Hepatocyte (in vitro differentiated cells): ENCODE measurements around the gene ECHS1. TPM values are rescaled to one million over a fixed set of nuclear protein-coding genes. Genes with fewer than 3 reads are reported as not detected.

ENCODE experiments used
- DNase-seq: peaks from one replicate; pipeline ENCODE4 v3.0.0-alpha.2; 2016; ENCODE audit warnings: low spot score
- H2AFZ ChIP-seq: fragments of 200-600 bp; sonication (generic); 2 replicates; pipeline ENCODE4 v1.6.0; 2016; ENCODE audit warnings: antibody characterized with exemption, mild to moderate bottlenecking
- H3K27ac ChIP-seq: fragments of 200-600 bp; sonication (generic); 2 replicates; pipeline ENCODE4 v1.5.1; 2016; ENCODE audit warnings: mild to moderate bottlenecking
- H3K27me3 ChIP-seq: fragments of 200-600 bp; sonication (generic); 2 replicates; pipeline ENCODE4 v1.6.1; 2016
- H3K36me3 ChIP-seq: fragments of 200-600 bp; sonication (generic); replicated peaks from 2 replicates; pipeline ENCODE4 v1.5.1; 2016; ENCODE audit warnings: low read depth; ENCODE audit not compliant: insufficient read depth
- H3K4me1 ChIP-seq: fragments of 200-600 bp; sonication (generic); 2 replicates; pipeline ENCODE4 v1.5.1; 2016; ENCODE audit warnings: mild to moderate bottlenecking, moderate library complexity; ENCODE audit not compliant: insufficient read depth
- H3K4me2 ChIP-seq: fragments of 200-600 bp; sonication (generic); 2 replicates; pipeline ENCODE4 v1.6.0; 2016
- H3K4me3 ChIP-seq: fragments of 200-600 bp; sonication (generic); 2 replicates; pipeline ENCODE4 v1.5.1; 2016; ENCODE audit warnings: mild to moderate bottlenecking
- H3K79me2 ChIP-seq: fragments of 200-600 bp; sonication (generic); 2 replicates; pipeline ENCODE4 v1.6.0; 2017; ENCODE audit warnings: mild to moderate bottlenecking
- H3K9me2 ChIP-seq: fragments of 200-600 bp; sonication (generic); replicated peaks from 2 replicates; pipeline ENCODE4 v1.6.0; 2017; ENCODE audit warnings: mild to moderate bottlenecking; ENCODE audit not compliant: insufficient read depth
- H3K9me3 ChIP-seq: fragments of 200-600 bp; sonication (generic); 2 replicates; pipeline ENCODE4 v1.5.1; 2016; ENCODE audit warnings: low read depth, mild to moderate bottlenecking
- H4K20me1 ChIP-seq: fragments of 200-600 bp; sonication (generic); 2 replicates; pipeline ENCODE4 v1.6.0; 2016; ENCODE audit warnings: mild to moderate bottlenecking; ENCODE audit not compliant: insufficient read depth, poor library complexity, severe bottlenecking
- CTCF ChIP-seq: fragments of 200-600 bp; sonication (generic); IDR thresholded peaks from 2 replicates; pipeline ENCODE4 v1.5.1; 2016; ENCODE audit warnings: antibody characterized with exemption, mild to moderate bottlenecking; ENCODE audit not compliant: poor library complexity
- EZH2 ChIP-seq: fragments of 200-600 bp; sonication (generic); IDR thresholded peaks from 2 replicates; pipeline ENCODE4 v1.6.1; 2016; ENCODE audit warnings: antibody characterized with exemption, mild to moderate bottlenecking, borderline replicate concordance
- EZH2phosphoT487 ChIP-seq: fragments of 200-600 bp; sonication (generic); IDR thresholded peaks from one replicate; pipeline ENCODE4 v1.6.1; 2018; ENCODE audit warnings: antibody characterized with exemption, mild to moderate bottlenecking, low read depth, moderate library complexity; ENCODE audit not compliant: unreplicated experiment, severe bottlenecking
- WGBS: methylation state at CpG from one replicate; pipeline ENCODE4 v1.1.6; 2016; ENCODE audit warnings: low lambda C conversion rate; ENCODE audit errors: missing lambda C conversion rate; 5-methylcytosine and 5-hydroxymethylcytosine counted together
- polyA plus RNA-seq: library from polyadenylated mRNA; unstranded; fragments of >200 nt; fragmentation: Nextera tagmentation; extraction: Ambion mirVana; gene quantifications from 2 replicates; pipeline ENCODE4 v1.2.1, GENCODE V29; 2016
- total RNA-seq: library from RNA; depleted of rRNA; stranded (reverse); fragments of >200 nt; gene quantifications from 2 replicates; pipeline ENCODE4 v1.2.3, GENCODE V29; 2014

The ECHS1 gene
- total and polyA plus RNA-seq, 2 experiments from 2014 or later = 146 to 204 TPM

- H3K4me2 ChIP-seq = peak overlapping the region; percentile 99
- H2AFZ ChIP-seq = peak overlapping the region; percentile 94
- H3K27me3 ChIP-seq = peaks cover 36% of the 10 kb centered on the region
Observed at GRCh38 chr10:133326223-133326551, 47.0 kb downstream of the ECHS1 start.

GRCh38 chr10:133325440-133326222 lies 47.5 kb downstream of the ECHS1 start:
- peaks cover 36% of the 10 kb centered on the region for H3K27me3 ChIP-seq
- peak overlapping the region; percentile 94 for H2AFZ ChIP-seq
- H3K9me2 ChIP-seq = no peaks in the 10 kb centered on the region
- H3K4me3 ChIP-seq = peak overlapping the region; percentile 5
- H3K36me3 ChIP-seq = no peaks in the 10 kb centered on the region
- WGBS = 7% methylated on average over 39 of the region's 91 CpGs
- DNase-seq = peak; percentile 58
- peaks cover 3% of the 10 kb centered on the region for H3K4me1 ChIP-seq
- peak overlapping the region; percentile 99 for H3K4me2 ChIP-seq
- no peak for TF ChIP-seq CTCF
- TF ChIP-seq EZH2 = peak; percentile 71
- no peaks in the 10 kb centered on the region for H3K9me3 ChIP-seq
- H3K27ac ChIP-seq = no peak overlapping the region
- no peaks in the 10 kb centered on the region for H4K20me1 ChIP-seq
- H3K79me2 ChIP-seq = no peaks in the 10 kb centered on the region

More at GRCh38 chr10:133326223-133326551, 47.0 kb downstream of the ECHS1 start:
- Histone ChIP-seq H3K4me3 (peak overlapping the region; percentile 5), H3K4me1 (peaks cover 3% of the 10 kb centered on the region), H4K20me1 (no peaks in the 10 kb centered on the region), H3K27ac (no peak overlapping the region), H3K36me3 (no peaks in the 10 kb centered on the region), H3K9me3 (no peaks in the 10 kb centered on the region), H3K9me2 (no peaks in the 10 kb centered on the region), H3K79me2 (no peaks in the 10 kb centered on the region)
- DNase-seq = no peak
- no peak for TF ChIP-seq CTCF
- TF ChIP-seq EZH2phosphoT487 = no peak
- peak; percentile 7 for TF ChIP-seq EZH2
- WGBS = 46% methylated on average over 9 of the region's 9 CpGs

GRCh38 chr10:133324857-133325260 lies 48.3 kb downstream of the ECHS1 start:
- 73% methylated on average over 9 of the region's 20 CpGs for WGBS
- no peak for TF ChIP-seq EZH2phosphoT487
- TF ChIP-seq CTCF = no peak
- TF ChIP-seq EZH2 = no peak
- Histone ChIP-seq H3K4me2 (peak overlapping the region; percentile 99), H3K4me3 (no peak overlapping the region), H3K27ac (no peak overlapping the region), H3K4me1 (peaks cover 3% of the 10 kb centered on the region), H3K27me3 (peaks cover 36% of the 10 kb centered on the region), H3K79me2 (no peaks in the 10 kb centered on the region), H2AFZ (no peak overlapping the region), H3K9me2 (no peaks in the 10 kb centered on the region), H3K9me3 (no peaks in the 10 kb centered on the region), H4K20me1 (no peaks in the 10 kb centered on the region), H3K36me3 (no peaks in the 10 kb centered on the region)
- no peak for DNase-seq
